ENCODE data around the gene CDH12. TPM values are rescaled to one million over a fixed set of nuclear protein-coding genes. Genes with fewer than 3 reads are reported as not detected.

CDH12 gene
- total RNA-seq, 4 donors from 2014 or later, result not detected

DNA sequence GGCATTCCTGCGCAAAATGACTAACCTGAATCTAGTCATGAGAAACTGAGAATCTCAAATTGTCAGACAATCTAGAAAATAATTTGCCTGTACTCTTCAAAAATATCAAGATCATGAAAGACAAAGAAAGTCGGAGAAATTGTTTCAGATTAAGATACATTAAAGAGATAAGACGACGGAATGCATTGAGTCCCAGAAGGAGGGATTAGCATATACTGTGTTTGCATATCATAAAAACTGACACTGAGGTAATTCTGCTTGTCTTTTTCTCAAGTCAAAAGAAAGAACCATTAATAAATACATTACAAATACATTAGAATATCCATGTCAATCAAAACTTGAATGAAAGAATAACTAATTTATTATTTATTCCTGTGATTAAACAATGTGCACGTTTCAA is 88.4 kb downstream of the CDH12 start:
- H3K27me3 ChIP-seq, result no peaks in the 10 kb centered on the region
- TF ChIP-seq POLR2A (IDR thresholded peaks at IDR 0.05), result no peak
- TF ChIP-seq, protein P1, sequence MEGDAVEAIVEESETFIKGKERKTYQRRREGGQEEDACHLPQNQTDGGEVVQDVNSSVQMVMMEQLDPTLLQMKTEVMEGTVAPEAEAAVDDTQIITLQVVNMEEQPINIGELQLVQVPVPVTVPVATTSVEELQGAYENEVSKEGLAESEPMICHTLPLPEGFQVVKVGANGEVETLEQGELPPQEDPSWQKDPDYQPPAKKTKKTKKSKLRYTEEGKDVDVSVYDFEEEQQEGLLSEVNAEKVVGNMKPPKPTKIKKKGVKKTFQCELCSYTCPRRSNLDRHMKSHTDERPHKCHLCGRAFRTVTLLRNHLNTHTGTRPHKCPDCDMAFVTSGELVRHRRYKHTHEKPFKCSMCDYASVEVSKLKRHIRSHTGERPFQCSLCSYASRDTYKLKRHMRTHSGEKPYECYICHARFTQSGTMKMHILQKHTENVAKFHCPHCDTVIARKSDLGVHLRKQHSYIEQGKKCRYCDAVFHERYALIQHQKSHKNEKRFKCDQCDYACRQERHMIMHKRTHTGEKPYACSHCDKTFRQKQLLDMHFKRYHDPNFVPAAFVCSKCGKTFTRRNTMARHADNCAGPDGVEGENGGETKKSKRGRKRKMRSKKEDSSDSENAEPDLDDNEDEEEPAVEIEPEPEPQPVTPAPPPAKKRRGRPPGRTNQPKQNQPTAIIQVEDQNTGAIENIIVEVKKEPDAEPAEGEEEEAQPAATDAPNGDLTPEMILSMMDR (IDR thresholded peaks at IDR 0.05 in 4 of 5, conservative IDR thresholded peaks at IDR 0.05 in 1 of 5), result no peak
- intact Hi-C loops (cut with DNase I; ENCODE audit: low total_unique reads), result no loop called here

DNA sequence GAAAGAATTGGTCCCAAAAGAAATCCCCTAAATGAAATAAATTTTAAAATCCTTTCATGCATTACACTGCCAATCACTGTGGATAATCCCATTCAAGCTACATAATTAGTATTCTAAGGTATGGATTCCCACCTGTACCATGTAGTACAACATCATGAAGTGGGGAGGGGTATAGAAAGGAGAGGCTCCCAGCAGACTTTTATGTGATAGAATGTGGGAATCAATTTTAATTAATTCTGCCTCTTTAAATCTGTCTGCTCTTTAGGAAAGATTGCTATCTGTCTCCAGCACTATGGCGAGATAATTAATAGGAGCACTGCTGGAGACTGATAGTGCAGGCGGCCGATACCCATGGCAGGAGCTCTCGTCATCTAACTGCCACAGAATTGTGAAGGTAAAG is 95.4 kb downstream of the CDH12 start:
- in situ Hi-C loops (cut with MboI; ENCODE audit: low sequenced_read_pairs in 4 of 4), result no loop called here
- DNase-seq, result no peak
- ATAC-seq, result no peak
- Histone ChIP-seq H3K9me3 (no peaks in the 10 kb centered on the region), H3K4me1 (no peaks in the 10 kb centered on the region), H3K27me3 (no peaks in the 10 kb centered on the region), H3K36me3 (no peaks in the 10 kb centered on the region), H3K4me3 (no peak overlapping the region), H3K27ac (no peak overlapping the region)
- intact Hi-C loops (cut with DNase I; ENCODE audit: low total_unique reads), result no loop called here
- TF ChIP-seq, protein P1 (IDR thresholded peaks at IDR 0.05 in 4 of 5, conservative IDR thresholded peaks at IDR 0.05 in 1 of 5), result no peak
- TF ChIP-seq POLR2A (IDR thresholded peaks at IDR 0.05), result no peak

More for the DNA sequence above, 88.4 kb downstream of the CDH12 start:
- DNase-seq, result no peak
- Histone ChIP-seq H3K36me3 (no peaks in the 10 kb centered on the region), H3K9me3 (no peaks in the 10 kb centered on the region), H3K27ac (no peak overlapping the region), H3K4me3 (no peak overlapping the region), H3K4me1 (no peaks in the 10 kb centered on the region)
- in situ Hi-C loops (cut with MboI; ENCODE audit: low sequenced_read_pairs in 4 of 4), result no loop called here
- ATAC-seq, result no peak

DNA sequence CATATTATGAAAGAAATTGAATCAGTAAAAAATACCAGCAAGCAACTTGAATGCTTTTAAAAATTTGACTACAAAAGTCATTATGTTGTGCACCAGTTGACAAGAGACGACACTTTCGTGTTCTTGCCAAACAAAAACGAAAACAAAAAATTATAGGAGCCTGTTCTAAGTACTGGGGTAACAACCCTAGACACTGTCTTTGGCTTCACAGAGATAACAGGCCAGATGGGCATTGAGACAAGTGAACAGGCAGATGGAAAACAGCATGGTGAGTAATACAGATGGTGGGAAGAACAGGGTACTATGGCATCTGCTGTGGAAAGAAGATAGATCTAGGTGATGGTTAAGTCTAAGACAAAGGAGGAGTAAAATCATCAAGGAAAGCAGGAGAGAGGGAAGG is 99.0 kb downstream of the CDH12 start:
- in situ Hi-C loops (cut with MboI; ENCODE audit: low sequenced_read_pairs in 4 of 4), result no loop called here
- no peaks in the 10 kb centered on the region for H3K36me3 ChIP-seq

DNA sequence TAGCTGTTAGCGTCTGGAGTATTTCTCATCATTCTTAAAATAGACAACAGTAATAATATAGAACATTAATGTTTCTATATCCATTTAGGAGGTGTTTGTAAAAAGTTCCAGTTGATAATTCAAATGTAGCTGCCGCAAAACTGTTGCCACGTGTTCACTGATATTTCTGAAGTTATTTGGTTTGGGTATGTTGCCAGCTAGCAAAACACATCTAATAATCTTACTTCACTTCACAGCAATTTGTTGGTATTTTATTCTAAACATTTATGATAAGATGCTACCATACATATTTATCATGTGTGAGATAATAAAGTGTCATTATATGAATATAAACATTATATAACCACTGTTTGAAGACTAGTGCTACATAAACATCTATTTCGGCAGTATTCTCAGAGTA is 101.6 kb downstream of the CDH12 start:
- no peak for ATAC-seq
- no peaks in the 10 kb centered on the region for H3K9me3 ChIP-seq
- H3K4me1 ChIP-seq, result no peaks in the 10 kb centered on the region
- in situ Hi-C loops (cut with MboI; ENCODE audit: low sequenced_read_pairs in 4 of 4), result no loop called here
- H3K27me3 ChIP-seq, result no peaks in the 10 kb centered on the region
- DNase-seq, result no peak
- H3K36me3 ChIP-seq, result no peaks in the 10 kb centered on the region
- intact Hi-C loops (cut with DNase I; ENCODE audit: low total_unique reads), result no loop called here
- TF ChIP-seq POLR2A (IDR thresholded peaks at IDR 0.05), result no peak
- TF ChIP-seq, protein P1 (IDR thresholded peaks at IDR 0.05 in 4 of 5, conservative IDR thresholded peaks at IDR 0.05 in 1 of 5), result no peak
- H3K27ac ChIP-seq, result no peak overlapping the region
- no peak overlapping the region for H3K4me3 ChIP-seq

More for the DNA sequence above, 99.0 kb downstream of the CDH12 start:
- Histone ChIP-seq H3K4me3 (no peak overlapping the region), H3K27ac (no peak overlapping the region), H3K4me1 (no peaks in the 10 kb centered on the region), H3K9me3 (no peaks in the 10 kb centered on the region), H3K27me3 (no peaks in the 10 kb centered on the region)
- ATAC-seq (no peak), DNase-seq (no peak)
- TF ChIP-seq, protein P1 (IDR thresholded peaks at IDR 0.05 in 4 of 5, conservative IDR thresholded peaks at IDR 0.05 in 1 of 5), result no peak
- TF ChIP-seq POLR2A (IDR thresholded peaks at IDR 0.05), result no peak
- intact Hi-C loops (cut with DNase I; ENCODE audit: low total_unique reads), result no loop called here

DNA sequence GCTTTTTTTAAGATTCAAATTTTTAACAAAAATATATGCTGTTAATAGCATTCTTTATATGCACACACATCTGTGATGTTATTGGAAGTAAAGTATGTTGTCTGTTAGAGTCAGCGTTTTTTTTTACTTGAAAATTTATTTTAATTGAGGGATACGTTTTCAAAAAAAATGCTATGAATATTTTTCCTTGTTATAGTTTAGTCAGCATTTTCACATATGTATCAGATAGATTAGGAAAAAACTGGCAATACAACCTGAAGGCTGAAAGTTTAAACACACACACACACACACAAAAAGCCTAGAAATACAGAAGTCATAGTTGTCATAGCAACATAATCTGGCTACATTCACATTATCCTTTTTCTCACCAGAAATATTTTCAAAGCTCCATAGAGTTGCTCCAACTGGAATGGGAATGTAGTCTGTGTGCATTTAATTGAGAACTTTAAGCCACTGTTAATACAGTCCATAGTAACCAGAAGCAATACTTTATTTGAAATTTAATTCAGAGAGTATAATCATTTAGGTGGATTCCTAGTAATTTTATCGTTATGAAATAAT is 116.6 kb downstream of the CDH12 start:
- H3K36me3 ChIP-seq, result no peaks in the 10 kb centered on the region
- H3K4me1 ChIP-seq, result no peaks in the 10 kb centered on the region
- intact Hi-C loops (cut with DNase I; ENCODE audit: low total_unique reads) (no loop called here), in situ Hi-C loops (cut with MboI; ENCODE audit: low sequenced_read_pairs in 4 of 4) (no loop called here)
- no peak for TF ChIP-seq POLR2A (IDR thresholded peaks at IDR 0.05)
- TF ChIP-seq, protein P1 (IDR thresholded peaks at IDR 0.05 in 4 of 5, conservative IDR thresholded peaks at IDR 0.05 in 1 of 5), result no peak
- no peak overlapping the region for H3K4me3 ChIP-seq
- no peak for DNase-seq
- H3K27me3 ChIP-seq, result no peaks in the 10 kb centered on the region
- no peak for ATAC-seq
- H3K27ac ChIP-seq, result no peak overlapping the region
- H3K9me3 ChIP-seq, result no peaks in the 10 kb centered on the region

Data from gastrocnemius medialis (tissue), 4 donors.